Stomach (tissue), 9 donors: Measurements from ENCODE around the gene DPCD. TPM values are rescaled to one million over a fixed set of nuclear protein-coding genes. Genes with fewer than 3 reads are reported as not detected.

ENCODE experiments used
- DNase-seq, 2 donors: peaks; one replicate each; pipeline versions ENCODE4 v3.0.0 to v3.0.0-alpha.2; 2013 to 2019
- H3K27ac ChIP-seq, 5 donors: fragments of 200-600 bp in 4 of 5; sonication (generic) in 4 of 5; one replicate each; pipeline ENCODE4 v1.5.1; 2013 to 2019; ENCODE audit warnings: mild to moderate bottlenecking in 1 of 5, moderate library complexity in 1 of 5
- H3K27me3 ChIP-seq, 3 donors: fragments of 200-600 bp; sonication (generic); one replicate each; pipeline ENCODE4 v1.5.1; 2017 to 2019; ENCODE audit warnings: mixed run types in 1 of 3
- H3K36me3 ChIP-seq, 4 donors: fragments of 200-600 bp; sonication (generic); 1 replicate in 3 of 4; 2 replicates in 1 of 4; pipeline ENCODE4 v1.5.1; 2016 to 2019
- H3K4me1 ChIP-seq, 4 donors: fragments of 200-600 bp; sonication (generic); one replicate each; pipeline ENCODE4 v1.5.1; 2016 to 2019
- H3K4me3 ChIP-seq, 4 donors: fragments of 200-600 bp; sonication (generic) in 3 of 4; one replicate each; pipeline ENCODE4 v1.5.1; 2016 to 2019; ENCODE audit warnings: mild to moderate bottlenecking in 1 of 4
- H3K9me3 ChIP-seq, 4 donors: fragments of 200-600 bp; sonication (generic); one replicate each; pipeline ENCODE4 v1.5.1; 2016 to 2019
- EP300 ChIP-seq: sonication (generic); formaldehyde crosslinking; IDR thresholded peaks from one replicate; pipeline ENCODE4 v1.6.1; 2017; ENCODE audit warnings: antibody characterized with exemption
- POLR2A ChIP-seq, 4 donors: fragments of 450-650 bp; IDR thresholded peaks; one replicate each; pipeline ENCODE4 v1.6.1; 2016; ENCODE audit warnings: antibody characterized with exemption in 4 of 4, control low read depth in 2 of 4, mild to moderate bottlenecking in 1 of 4, moderate library complexity in 1 of 4
- POLR2AphosphoS5 ChIP-seq, 3 donors: sonication (generic); formaldehyde crosslinking; IDR thresholded peaks; one replicate each; pipeline ENCODE4 v1.6.1; 2016; ENCODE audit warnings: antibody characterized with exemption in 3 of 3
- WGBS, 5 donors: extraction: QIAGEN DNeasy Blood & Tissue Kit in 3 of 5; methylation state at CpG; one replicate each; pipeline versions ENCODE4 v1.1.5 to v1.1.7; 2013 to 2018; 5-methylcytosine and 5-hydroxymethylcytosine counted together
- intact Hi-C: fragments of 100-400 bp; cut with DNase I; formaldehyde crosslinking; loops from one replicate; pipeline ENCODE4 v1.15.1; 2023; ENCODE audit warnings: low total_unique reads
- polyA plus RNA-seq, 3 donors: library from polyadenylated mRNA; stranded (reverse); fragments of 200-250 nt; gene quantifications; one replicate each; pipeline ENCODE4 v1.2.3, GENCODE V29; 2013
- total RNA-seq, 5 donors: library from RNA; depleted of rRNA; stranded (reverse); fragments of >200 nt; gene quantifications; one replicate each; pipeline versions ENCODE4 v1.1.0 to v1.2.3, GENCODE V29; 2014 to 2016
- TF ChIP-seq, protein P1 (sequence below), 7 experiments: fragments of 450-650 bp in 4 of 7; fragments of 200-600 bp in 3 of 7; sonication (generic) in 3 of 7; IDR thresholded peaks; one replicate each; pipeline ENCODE4 v1.5.1; 2016 to 2019; ENCODE audit warnings: antibody characterized with exemption in 7 of 7, control low read depth in 2 of 7, mild to moderate bottlenecking in 1 of 7
- donor health status: healthy with polysubstance abuse.
- donor health status: Bipolar disorder and iron deficiency.
- donor health status: healthy.

DPCD gene
- total and polyA plus RNA-seq, 8 donors = 6.7 to 86.6 (median 21.1) TPM

GRCh38 chr10:101572126-101572525, 16.0 kb upstream of the DPCD start:
- intact Hi-C loops = loop anchor here (5.0 kb wide), 1 partner anchor 360 kb away; no protein-coding TSS in a partner anchor
- Histone ChIP-seq H3K27me3 (peaks cover 8 to 38% (median 22%) of the 10 kb centered on the region in 3 donors), H3K9me3 (peaks cover 0 to 13% (median 7%) of the 10 kb centered on the region in 4 donors), H3K27ac (no peak overlapping the region), H3K4me1 (peaks cover 18 to 21% (median 20%) of the 10 kb centered on the region in 4 donors), H3K36me3 (peaks cover 0 to 17% (median 4%) of the 10 kb centered on the region in 4 donors), H3K4me3 (no peak overlapping the region)
- 81 to 90% (median 86%) methylated on average over 7 of the region's 7 CpGs for WGBS, 5 donors
- TF ChIP-seq POLR2AphosphoS5 (IDR thresholded peaks at IDR 0.05) (no peak), EP300 (no peak), POLR2A (IDR thresholded peaks at IDR 0.05) (no peak)
- TF ChIP-seq, protein P1, sequence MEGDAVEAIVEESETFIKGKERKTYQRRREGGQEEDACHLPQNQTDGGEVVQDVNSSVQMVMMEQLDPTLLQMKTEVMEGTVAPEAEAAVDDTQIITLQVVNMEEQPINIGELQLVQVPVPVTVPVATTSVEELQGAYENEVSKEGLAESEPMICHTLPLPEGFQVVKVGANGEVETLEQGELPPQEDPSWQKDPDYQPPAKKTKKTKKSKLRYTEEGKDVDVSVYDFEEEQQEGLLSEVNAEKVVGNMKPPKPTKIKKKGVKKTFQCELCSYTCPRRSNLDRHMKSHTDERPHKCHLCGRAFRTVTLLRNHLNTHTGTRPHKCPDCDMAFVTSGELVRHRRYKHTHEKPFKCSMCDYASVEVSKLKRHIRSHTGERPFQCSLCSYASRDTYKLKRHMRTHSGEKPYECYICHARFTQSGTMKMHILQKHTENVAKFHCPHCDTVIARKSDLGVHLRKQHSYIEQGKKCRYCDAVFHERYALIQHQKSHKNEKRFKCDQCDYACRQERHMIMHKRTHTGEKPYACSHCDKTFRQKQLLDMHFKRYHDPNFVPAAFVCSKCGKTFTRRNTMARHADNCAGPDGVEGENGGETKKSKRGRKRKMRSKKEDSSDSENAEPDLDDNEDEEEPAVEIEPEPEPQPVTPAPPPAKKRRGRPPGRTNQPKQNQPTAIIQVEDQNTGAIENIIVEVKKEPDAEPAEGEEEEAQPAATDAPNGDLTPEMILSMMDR (IDR thresholded peaks at IDR 0.05) = no peak
- no peak for DNase-seq

GRCh38 chr10:101572785-101573184, 15.3 kb upstream of the DPCD start:
- H3K4me3 ChIP-seq = no peak overlapping the region
- peaks cover 8 to 32% (median 19%) of the 10 kb centered on the region in 3 donors for H3K27me3 ChIP-seq
- peaks cover 0 to 24% (median 10%) of the 10 kb centered on the region in 4 donors for H3K36me3 ChIP-seq
- H3K9me3 ChIP-seq = peaks cover 0 to 13% (median 7%) of the 10 kb centered on the region in 4 donors
- DNase-seq = no peak
- 86 to 93% (median 90%) methylated on average over 2 of the region's 2 CpGs for WGBS, 5 donors
- TF ChIP-seq, protein P1 (IDR thresholded peaks at IDR 0.05) = no peak
- TF ChIP-seq POLR2A (IDR thresholded peaks at IDR 0.05) = no peak
- H3K27ac ChIP-seq = no peak overlapping the region
- intact Hi-C loops = loop anchor here (5.0 kb wide), 1 partner anchor 360 kb away; no protein-coding TSS in a partner anchor
- H3K4me1 ChIP-seq = peaks cover 18 to 21% (median 20%) of the 10 kb centered on the region in 4 donors

DNA sequence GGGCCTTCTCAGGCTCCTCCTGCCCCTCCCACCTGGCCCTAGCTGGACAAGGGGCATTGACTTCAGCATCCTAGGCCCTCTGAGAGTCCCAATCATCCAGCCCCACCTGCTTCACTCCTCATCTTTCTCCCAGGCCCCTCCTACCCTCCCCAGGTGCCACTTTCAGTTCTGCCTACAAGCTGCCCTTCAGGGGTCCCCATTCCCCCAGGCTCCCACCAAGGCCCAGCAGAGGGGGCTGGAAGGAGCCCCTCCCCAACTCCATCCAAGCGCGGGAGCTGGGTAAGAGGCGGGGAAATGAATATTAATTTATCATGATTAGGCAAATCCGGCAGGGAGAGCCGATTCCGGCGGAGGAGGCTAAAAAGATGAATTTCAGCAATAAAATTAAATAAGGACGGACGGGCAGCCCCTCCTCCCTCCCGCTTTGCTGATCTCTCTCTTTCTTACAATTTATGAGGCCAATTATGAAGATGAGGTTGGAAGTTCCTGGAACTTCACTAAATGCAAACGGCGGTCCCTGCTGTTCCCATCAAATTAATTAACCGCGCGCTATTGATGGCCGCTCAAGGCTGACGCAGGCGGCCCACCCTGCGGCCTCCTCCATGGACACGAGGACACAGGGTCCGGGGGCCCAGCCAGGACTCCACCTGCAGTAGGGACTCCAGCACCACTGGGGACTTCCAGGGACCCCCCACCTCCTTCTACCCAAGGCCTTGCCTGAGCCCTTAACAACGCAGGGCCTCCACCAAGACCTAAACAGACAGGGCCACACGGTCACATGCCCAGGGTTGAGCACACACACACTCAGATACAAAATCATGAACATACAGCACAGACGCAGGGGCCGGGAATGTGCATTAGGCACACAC, 14.0 kb upstream of the DPCD start:
- TF ChIP-seq POLR2AphosphoS5 (IDR thresholded peaks at IDR 0.05) (no peak), POLR2A (IDR thresholded peaks at IDR 0.05) (no peak), EP300 (no peak)
- TF ChIP-seq, protein P1 (IDR thresholded peaks at IDR 0.05) = no peak
- peaks cover 7 to 18% (median 10%) of the 10 kb centered on the region in 3 donors for H3K27me3 ChIP-seq
- peaks cover 18 to 21% (median 20%) of the 10 kb centered on the region in 4 donors for H3K4me1 ChIP-seq
- peaks cover 0 to 13% (median 7%) of the 10 kb centered on the region in 4 donors for H3K9me3 ChIP-seq
- no peak overlapping the region for H3K4me3 ChIP-seq
- H3K27ac ChIP-seq = no peak overlapping the region
- DNase-seq = no peak
- 87 to 91% (median 89%) methylated on average over 23 to 25 of the region's 25 CpGs for WGBS, 5 donors
- peaks cover 7 to 37% (median 23%) of the 10 kb centered on the region in 4 donors for H3K36me3 ChIP-seq
- intact Hi-C loops = loop anchor here (5.0 kb wide), 1 partner anchor 362 kb away; no protein-coding TSS in a partner anchor

DNA sequence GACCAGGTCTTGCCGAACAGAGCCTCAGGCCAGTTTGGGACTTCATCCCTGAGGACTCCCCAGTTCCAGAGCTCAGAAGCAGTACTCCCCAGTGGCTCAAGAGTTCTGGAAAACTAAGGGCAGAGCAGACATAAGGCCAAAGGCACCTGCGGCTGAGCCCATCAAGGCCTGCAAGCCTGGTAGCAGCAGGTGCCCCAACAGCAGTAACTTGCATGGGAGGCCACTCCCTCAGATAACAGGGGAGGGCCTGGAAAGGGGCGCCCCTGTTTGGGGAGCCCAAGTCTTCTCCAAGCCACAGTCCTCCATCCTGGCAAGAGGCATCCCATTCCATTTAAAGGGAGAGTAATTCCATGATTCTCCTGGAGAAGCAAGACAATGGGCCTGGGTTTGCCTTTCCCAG, 13.0 kb upstream of the DPCD start:
- Histone ChIP-seq H3K4me1 (peaks cover 9 to 12% (median 11%) of the 10 kb centered on the region in 4 donors), H3K27ac (no peak overlapping the region), H3K36me3 (peaks cover 15 to 47% (median 33%) of the 10 kb centered on the region in 4 donors), H3K27me3 (peaks cover 0 to 9% (median under 1%) of the 10 kb centered on the region in 3 donors), H3K9me3 (peaks cover 0 to 13% (median 7%) of the 10 kb centered on the region in 4 donors), H3K4me3 (no peak overlapping the region)
- 74 to 100% (median 81%) methylated on average over 1 to 3 of the region's 3 CpGs for WGBS, 5 donors
- no peak for DNase-seq
- intact Hi-C loops = no loop called here
- TF ChIP-seq POLR2A (IDR thresholded peaks at IDR 0.05) = no peak
- TF ChIP-seq, protein P1 (IDR thresholded peaks at IDR 0.05) = no peak
